Heart left ventricle (tissue), 16 donors: ENCODE measurements around the gene MGP. TPM values are rescaled to one million over a fixed set of nuclear protein-coding genes. Genes with fewer than 3 reads are reported as not detected.

ENCODE experiments used
- ATAC-seq, 4 donors: fragments of 200-7000 bp; cut with Tn5 transposase; one replicate each; pipeline ENCODE4 v1.9.1; 2020 to 2022; ENCODE audit warnings: moderate library complexity in 4 of 4, mild to moderate bottlenecking in 3 of 4, moderate number of reproducible peaks in 1 of 4
- DNase-seq, 5 donors: peaks; one replicate each; pipeline ENCODE4 v3.0.0-alpha.2; 2020
- H3K27ac ChIP-seq, 12 donors: fragments of 200-600 bp; sonication (generic) in 4 of 12; one replicate each; pipeline versions ENCODE4 v1.5.0 to v1.8.0; 2016 to 2022; ENCODE audit warnings: mild to moderate bottlenecking in 2 of 12
- H3K27me3 ChIP-seq, 9 donors: fragments of 200-600 bp; sonication (generic) in 2 of 9; one replicate each; pipeline versions ENCODE4 v1.5.1 to v1.8.0; 2016 to 2022; ENCODE audit warnings: mild to moderate bottlenecking in 3 of 9
- H3K36me3 ChIP-seq, 9 donors: fragments of 200-600 bp; sonication (generic) in 2 of 9; one replicate each; pipeline versions ENCODE4 v1.5.0 to v1.8.0; 2018 to 2022; ENCODE audit warnings: mild to moderate bottlenecking in 2 of 9
- H3K4me1 ChIP-seq, 12 donors: fragments of 200-600 bp; sonication (generic) in 4 of 12; one replicate each; pipeline versions ENCODE4 v1.5.0 to v1.8.0; 2016 to 2022; ENCODE audit warnings: mild to moderate bottlenecking in 3 of 12
- H3K4me3 ChIP-seq, 12 donors: fragments of 200-600 bp; sonication (generic) in 4 of 12; one replicate each; pipeline versions ENCODE4 v1.5.0 to v1.8.0; 2017 to 2022; ENCODE audit warnings: mild to moderate bottlenecking in 9 of 12, moderate library complexity in 4 of 12
- H3K9me3 ChIP-seq, 12 donors: fragments of 200-600 bp; sonication (generic) in 4 of 12; one replicate each; pipeline versions ENCODE4 v1.5.0 to v1.8.0; 2016 to 2022; ENCODE audit warnings: mild to moderate bottlenecking in 1 of 12
- CTCF ChIP-seq, 12 donors: fragments of 200-600 bp; sonication (generic) in 4 of 12; IDR thresholded peaks; one replicate each; pipeline versions ENCODE4 v1.5.0 to v1.8.0; 2018 to 2022; ENCODE audit warnings: antibody characterized with exemption in 12 of 12, mild to moderate bottlenecking in 5 of 12
- POLR2A ChIP-seq, 2 donors: fragments of 450-650 bp; IDR thresholded peaks; one replicate each; pipeline ENCODE4 v1.6.1; 2017; ENCODE audit warnings: antibody characterized with exemption in 2 of 2, mild to moderate bottlenecking in 2 of 2, moderate library complexity in 2 of 2
- WGBS, 4 donors: extraction: QIAGEN DNeasy Blood & Tissue Kit in 2 of 4; methylation state at CpG; one replicate each; pipeline versions ENCODE4 v1.1.5 to v1.1.7; 2013 to 2018; 5-methylcytosine and 5-hydroxymethylcytosine counted together
- intact Hi-C, 10 donors: fragments of 100-400 bp; cut with DNase I; formaldehyde crosslinking; loops; one replicate each; pipeline versions ENCODE4 v1.11.1 to v1.14.2; 2022
- polyA plus RNA-seq, 2 donors: library from polyadenylated mRNA; stranded (reverse); fragments of 200-250 nt; gene quantifications; one replicate each; pipeline ENCODE4 v1.2.3, GENCODE V29; 2013
- total RNA-seq, 9 donors: library from RNA; depleted of rRNA in 2 of 9; stranded (reverse); fragments of >200 nt in 2 of 9; fragmentation: NEBNext Ultra II Directional in 3 of 9; extraction: Animal tissue kit (Norgen Biotek cat#: 25700) in 3 of 9; gene quantifications; one replicate each; pipeline versions ENCODE4 v1.1.0 to v1.2.4, GENCODE V29; 2016 to 2023
- donor health status: ischemic (EF 13 %, LVEDD 7.1; RV severe dilation, severe dysfunction).
- donor health status: healthy with polysubstance abuse.
- donor health status: DM: no; HTN: yes; CAD: no.
- donor health status: DM: no; HTN: no; CAD: no.
- donor health status: ischemic (EF 25% LVEDD 6.9; RV normal size, moderate dysfunction).
- donor health status: ischemic (EF 25% LVEDD 5.7; RV mildly dilated, moderate dysfunction).
- donor health status: healthy.
- donor health status: DM: yes; HTN: yes; CAD: no.
- donor health status: ischemic (EF 35%, LVEDD 5.7; RV mildly dilated, moderate dysfunction).
- donor health status: nonischemic (EF 11% LVEDD 7.7; RV severe dilation, severe dysfunction).
- donor health status: DM: yes; HTN: yes; CAD: no.
- donor health status: PGD.
- donor health status: ischemic (EF 29% LVEDD 5.4; RV normal size, mild dysfunction).
- donor health status: nonischemic (EF 23%, LVEDD 6.1; RV moderate dilation, normal function).

Gene MGP
- total and polyA plus RNA-seq, 11 donors, result 142 to 651 (median 255) TPM

- DNase-seq, result no peak
- WGBS, 4 donors, result 67 to 75% (median 73%) methylated on average over 6 of the region's 6 CpGs
- no peak for ATAC-seq
- Histone ChIP-seq H3K36me3 (peaks cover 0 to 24% (median 8%) of the 10 kb centered on the region in 9 donors), H3K4me1 (peaks cover 0 to 43% (median 8%) of the 10 kb centered on the region in 12 donors), H3K9me3 (no peaks in the 10 kb centered on the region), H3K4me3 (peak overlapping the region in 7 of 12 donors; percentile 40 to 68 (median 57)), H3K27me3 (no peaks in the 10 kb centered on the region), H3K27ac (peak overlapping the region; percentile 50 to 89 (median 79))
- TF ChIP-seq CTCF (IDR thresholded peaks at IDR 0.05), result no peak
- no peak for TF ChIP-seq POLR2A (IDR thresholded peaks at IDR 0.05)
- intact Hi-C loops, result loop anchor here in 4 of 10 donors (2.0 to 5.0 kb wide), 3 partner anchors 39 to 76 kb away; partner anchors contain the start of gene ARHGDIB (in 2 of the 4)
These were observed 617 bp upstream of the MGP start for GRCh38 chr12:14886271-14886670.

GRCh38 chr12:14884458-14884878 is 1.2 kb downstream of the MGP start:
- H3K9me3 ChIP-seq, result no peaks in the 10 kb centered on the region

GRCh38 chr12:14883686-14884085 is 2.0 kb downstream of the MGP start:
- 67 to 82% (median 74%) methylated on average over 10 of the region's 10 CpGs for WGBS, 4 donors
- H3K36me3 ChIP-seq, result peaks cover 0 to 37% (median 10%) of the 10 kb centered on the region in 9 donors
- no peak for TF ChIP-seq POLR2A (IDR thresholded peaks at IDR 0.05)
- no peak for TF ChIP-seq CTCF (IDR thresholded peaks at IDR 0.05)
- no peaks in the 10 kb centered on the region for H3K9me3 ChIP-seq
- peak overlapping the region; percentile 50 to 89 (median 79) for H3K27ac ChIP-seq
- no peaks in the 10 kb centered on the region for H3K27me3 ChIP-seq
- H3K4me3 ChIP-seq, result peak overlapping the region in 11 of 12 donors; percentile 10 to 68 (median 52)
- intact Hi-C loops, result no loop called here
- ATAC-seq (no peak), DNase-seq (no peak)
- peaks cover 0 to 40% (median 8%) of the 10 kb centered on the region in 12 donors for H3K4me1 ChIP-seq

More at GRCh38 chr12:14884458-14884878, 1.2 kb downstream of the MGP start:
- Histone ChIP-seq H3K4me1 (peaks cover 0 to 43% (median 8%) of the 10 kb centered on the region in 12 donors), H3K27me3 (no peaks in the 10 kb centered on the region), H3K27ac (peak overlapping the region; percentile 50 to 89 (median 79)), H3K36me3 (peaks cover 0 to 34% (median 10%) of the 10 kb centered on the region in 9 donors), H3K4me3 (peak overlapping the region; percentile 1 to 68 (median 48))
- DNase-seq (peak; percentile 80 to 89 (median 84)), ATAC-seq (peak; percentile 45 to 78 (median 72))
- intact Hi-C loops, result no loop called here
- TF ChIP-seq CTCF (IDR thresholded peaks at IDR 0.05) (no peak), POLR2A (IDR thresholded peaks at IDR 0.05) (peak in 1 of 2 donors; percentile 21)
- 0 to 2% (median 0%) methylated on average over 5 of the region's 5 CpGs for WGBS, 4 donors

- Histone ChIP-seq H3K4me1 (peaks cover 0 to 32% (median 6%) of the 10 kb centered on the region in 12 donors), H3K9me3 (no peaks in the 10 kb centered on the region), H3K27me3 (no peaks in the 10 kb centered on the region), H3K36me3 (peaks cover 0 to 37% (median 10%) of the 10 kb centered on the region in 9 donors), H3K27ac (no peak overlapping the region), H3K4me3 (no peak overlapping the region)
- DNase-seq (no peak), ATAC-seq (no peak)
- TF ChIP-seq POLR2A (IDR thresholded peaks at IDR 0.05) (no peak), CTCF (IDR thresholded peaks at IDR 0.05) (no peak)
- intact Hi-C loops, result no loop called here
- 74 to 80% (median 77%) methylated on average over 6 of the region's 6 CpGs for WGBS, 4 donors
These were observed 4.7 kb downstream of the MGP start for GRCh38 chr12:14880890-14881453.
